Measurements from ENCODE around the gene DIPK1B.
A peak's percentile ranks its signal among the peaks of the same experiment; 100 is the strongest.

Gene DIPK1B

GRCh38 chr9:136723362-136723976 lies 11.1 kb downstream of the DIPK1B start:
- no peaks in the 10 kb centered on the region for H3K9me3 ChIP-seq (ENCODE audit: insufficient read depth, low read length)
- H3K4me3 ChIP-seq (ENCODE audit: insufficient read length, low read depth), result no peak overlapping the region
- no peak for DNase-seq (ENCODE audit: low read depth, low spot score)
- H3K9ac ChIP-seq (ENCODE audit: insufficient read length, low read depth), result no peak overlapping the region
- peaks cover 3% of the 10 kb centered on the region for H3K27me3 ChIP-seq (ENCODE audit: insufficient read depth, insufficient read length)
- peaks cover 67% of the 10 kb centered on the region for H3K36me3 ChIP-seq (ENCODE audit: insufficient read depth, insufficient read length, low read length)
- TF ChIP-seq ZNF274 (IDR thresholded peaks at IDR 0.05; ENCODE audit: low read depth, low read length) (no peak), SUZ12 (IDR thresholded peaks at IDR 0.05; ENCODE audit: extremely low read depth, insufficient read depth, insufficient read length) (no peak), YY1 (IDR thresholded peaks at IDR 0.05; ENCODE audit: insufficient read depth, insufficient read length) (no peak)
- H3K4me1 ChIP-seq (ENCODE audit: insufficient read depth, insufficient read length), result peaks cover 35% of the 10 kb centered on the region

GRCh38 chr9:136723989-136724388 lies 11.6 kb downstream of the DIPK1B start:
- no peak overlapping the region for H3K9ac ChIP-seq (ENCODE audit: insufficient read length, low read depth)
- H3K4me3 ChIP-seq (ENCODE audit: insufficient read length, low read depth), result no peak overlapping the region
- H3K9me3 ChIP-seq (ENCODE audit: insufficient read depth, low read length), result no peaks in the 10 kb centered on the region
- peaks cover 32% of the 10 kb centered on the region for H3K4me1 ChIP-seq (ENCODE audit: insufficient read depth, insufficient read length)
- peaks cover 8% of the 10 kb centered on the region for H3K27me3 ChIP-seq (ENCODE audit: insufficient read depth, insufficient read length)
- H3K36me3 ChIP-seq (ENCODE audit: insufficient read depth, insufficient read length, low read length), result peaks cover 67% of the 10 kb centered on the region
- no peak for DNase-seq (ENCODE audit: low read depth, low spot score)
- no peak for TF ChIP-seq SUZ12 (IDR thresholded peaks at IDR 0.05; ENCODE audit: extremely low read depth, insufficient read depth, insufficient read length)
- no peak for TF ChIP-seq YY1 (IDR thresholded peaks at IDR 0.05; ENCODE audit: insufficient read depth, insufficient read length)
- no peak for TF ChIP-seq ZNF274 (IDR thresholded peaks at IDR 0.05; ENCODE audit: low read depth, low read length)

GRCh38 chr9:136724772-136725171 lies 12.4 kb downstream of the DIPK1B start:
- H3K27me3 ChIP-seq (ENCODE audit: insufficient read depth, insufficient read length), result peaks cover 16% of the 10 kb centered on the region
- no peak overlapping the region for H3K4me3 ChIP-seq (ENCODE audit: insufficient read length, low read depth)
- H3K9me3 ChIP-seq (ENCODE audit: insufficient read depth, low read length), result no peaks in the 10 kb centered on the region
- H3K9ac ChIP-seq (ENCODE audit: insufficient read length, low read depth), result no peak overlapping the region
- no peak for TF ChIP-seq SUZ12 (IDR thresholded peaks at IDR 0.05; ENCODE audit: extremely low read depth, insufficient read depth, insufficient read length)
- no peak for TF ChIP-seq YY1 (IDR thresholded peaks at IDR 0.05; ENCODE audit: insufficient read depth, insufficient read length)
- no peak for TF ChIP-seq ZNF274 (IDR thresholded peaks at IDR 0.05; ENCODE audit: low read depth, low read length)
- H3K36me3 ChIP-seq (ENCODE audit: insufficient read depth, insufficient read length, low read length), result peaks cover 67% of the 10 kb centered on the region
- no peak for DNase-seq (ENCODE audit: low read depth, low spot score)
- peaks cover 34% of the 10 kb centered on the region for H3K4me1 ChIP-seq (ENCODE audit: insufficient read depth, insufficient read length)

GRCh38 chr9:136725612-136726011 lies 13.2 kb downstream of the DIPK1B start:
- Histone ChIP-seq H3K36me3 (ENCODE audit: insufficient read depth, insufficient read length, low read length) (peaks cover 67% of the 10 kb centered on the region), H3K9me3 (ENCODE audit: insufficient read depth, low read length) (no peaks in the 10 kb centered on the region), H3K27me3 (ENCODE audit: insufficient read depth, insufficient read length) (peaks cover 20% of the 10 kb centered on the region), H3K4me1 (ENCODE audit: insufficient read depth, insufficient read length) (peaks cover 32% of the 10 kb centered on the region), H3K4me3 (ENCODE audit: insufficient read length, low read depth) (peak overlapping the region; percentile 100), H3K9ac (ENCODE audit: insufficient read length, low read depth) (peak overlapping the region; percentile 93)
- no peak for DNase-seq (ENCODE audit: low read depth, low spot score)
- TF ChIP-seq SUZ12 (IDR thresholded peaks at IDR 0.05; ENCODE audit: extremely low read depth, insufficient read depth, insufficient read length) (no peak), YY1 (IDR thresholded peaks at IDR 0.05; ENCODE audit: insufficient read depth, insufficient read length) (no peak), ZNF274 (IDR thresholded peaks at IDR 0.05; ENCODE audit: low read depth, low read length) (no peak)

- Histone ChIP-seq H3K4me3 (ENCODE audit: insufficient read length, low read depth) (peak overlapping the region; percentile 100), H3K9me3 (ENCODE audit: insufficient read depth, low read length) (no peaks in the 10 kb centered on the region), H3K36me3 (ENCODE audit: insufficient read depth, insufficient read length, low read length) (peaks cover 64% of the 10 kb centered on the region), H3K9ac (ENCODE audit: insufficient read length, low read depth) (peak overlapping the region; percentile 93), H3K4me1 (ENCODE audit: insufficient read depth, insufficient read length) (peaks cover 29% of the 10 kb centered on the region), H3K27me3 (ENCODE audit: insufficient read depth, insufficient read length) (peaks cover 20% of the 10 kb centered on the region)
- TF ChIP-seq SUZ12 (IDR thresholded peaks at IDR 0.05; ENCODE audit: extremely low read depth, insufficient read depth, insufficient read length) (no peak), ZNF274 (IDR thresholded peaks at IDR 0.05; ENCODE audit: low read depth, low read length) (no peak)
- no peak for DNase-seq (ENCODE audit: low read depth, low spot score)
Measured at GRCh38 chr9:136726118-136726517, 13.7 kb downstream of the DIPK1B start.

- no peak for DNase-seq (ENCODE audit: low read depth, low spot score)
- Histone ChIP-seq H3K4me3 (ENCODE audit: insufficient read length, low read depth) (peak overlapping the region; percentile 100), H3K27me3 (ENCODE audit: insufficient read depth, insufficient read length) (peaks cover 20% of the 10 kb centered on the region), H3K4me1 (ENCODE audit: insufficient read depth, insufficient read length) (peaks cover 26% of the 10 kb centered on the region), H3K9me3 (ENCODE audit: insufficient read depth, low read length) (no peaks in the 10 kb centered on the region), H3K9ac (ENCODE audit: insufficient read length, low read depth) (peak overlapping the region; percentile 93), H3K36me3 (ENCODE audit: insufficient read depth, insufficient read length, low read length) (peaks cover 61% of the 10 kb centered on the region)
- no peak for TF ChIP-seq YY1 (IDR thresholded peaks at IDR 0.05; ENCODE audit: insufficient read depth, insufficient read length)
- no peak for TF ChIP-seq ZNF274 (IDR thresholded peaks at IDR 0.05; ENCODE audit: low read depth, low read length)
- no peak for TF ChIP-seq SUZ12 (IDR thresholded peaks at IDR 0.05; ENCODE audit: extremely low read depth, insufficient read depth, insufficient read length)
Measured at GRCh38 chr9:136726631-136727191, 14.3 kb downstream of the DIPK1B start.

DNA sequence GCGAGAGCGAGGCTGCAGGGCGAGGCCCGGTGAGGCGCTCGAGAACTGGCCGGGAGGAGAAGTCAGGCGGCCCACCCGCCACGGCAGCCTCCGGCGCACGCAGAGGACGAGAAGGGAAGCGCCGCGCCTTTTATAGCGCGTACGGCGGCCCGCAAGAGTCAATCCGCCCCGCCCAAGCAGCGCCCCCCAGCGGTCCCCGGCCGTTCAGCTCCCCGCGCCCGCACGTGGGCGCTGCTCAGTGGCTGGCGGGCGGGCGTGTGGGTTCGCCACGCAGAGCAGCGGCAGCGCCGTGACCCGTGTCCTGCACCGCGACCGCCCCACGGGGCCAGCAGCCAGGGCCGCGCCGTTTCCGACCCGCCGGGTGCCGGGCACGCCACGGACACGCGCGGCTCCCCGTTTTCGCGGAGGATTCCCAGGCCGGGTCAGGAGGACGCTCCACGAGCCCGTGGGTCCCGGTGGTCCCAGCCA lies 15.7 kb downstream of the DIPK1B start:
- H3K27me3 ChIP-seq (ENCODE audit: insufficient read depth, insufficient read length), result peaks cover 20% of the 10 kb centered on the region
- TF ChIP-seq SUZ12 (IDR thresholded peaks at IDR 0.05; ENCODE audit: extremely low read depth, insufficient read depth, insufficient read length), result no peak
- no peak for TF ChIP-seq YY1 (IDR thresholded peaks at IDR 0.05; ENCODE audit: insufficient read depth, insufficient read length)
- TF ChIP-seq ZNF274 (IDR thresholded peaks at IDR 0.05; ENCODE audit: low read depth, low read length), result no peak
- H3K9me3 ChIP-seq (ENCODE audit: insufficient read depth, low read length), result no peaks in the 10 kb centered on the region
- peaks cover 49% of the 10 kb centered on the region for H3K36me3 ChIP-seq (ENCODE audit: insufficient read depth, insufficient read length, low read length)
- DNase-seq (ENCODE audit: low read depth, low spot score), result peak; percentile 78
- peak overlapping the region; percentile 93 for H3K9ac ChIP-seq (ENCODE audit: insufficient read length, low read depth)
- H3K4me3 ChIP-seq (ENCODE audit: insufficient read length, low read depth), result peak overlapping the region; percentile 100
- peaks cover 29% of the 10 kb centered on the region for H3K4me1 ChIP-seq (ENCODE audit: insufficient read depth, insufficient read length)
